GM12864 (cell line): ENCODE results near the gene TMEM196.

Experiments used
- DNase-seq: peaks from one replicate; pipeline ENCODE4 v3.0.0-alpha.2; 2011; ENCODE audit warnings: low read depth
- H3K4me3 ChIP-seq: 2 replicates; pipeline ENCODE4 v1.5.1; 2011; ENCODE audit warnings: mild to moderate bottlenecking, low read depth, low read length, control low read depth
- CTCF ChIP-seq: IDR thresholded peaks from 2 replicates; pipeline ENCODE4 v1.5.1; 2011; ENCODE audit warnings: low read depth, mild to moderate bottlenecking, moderate library complexity, low read length, control low read depth, inconsistent platforms; ENCODE audit errors: missing control alignments

TMEM196 gene

DNA sequence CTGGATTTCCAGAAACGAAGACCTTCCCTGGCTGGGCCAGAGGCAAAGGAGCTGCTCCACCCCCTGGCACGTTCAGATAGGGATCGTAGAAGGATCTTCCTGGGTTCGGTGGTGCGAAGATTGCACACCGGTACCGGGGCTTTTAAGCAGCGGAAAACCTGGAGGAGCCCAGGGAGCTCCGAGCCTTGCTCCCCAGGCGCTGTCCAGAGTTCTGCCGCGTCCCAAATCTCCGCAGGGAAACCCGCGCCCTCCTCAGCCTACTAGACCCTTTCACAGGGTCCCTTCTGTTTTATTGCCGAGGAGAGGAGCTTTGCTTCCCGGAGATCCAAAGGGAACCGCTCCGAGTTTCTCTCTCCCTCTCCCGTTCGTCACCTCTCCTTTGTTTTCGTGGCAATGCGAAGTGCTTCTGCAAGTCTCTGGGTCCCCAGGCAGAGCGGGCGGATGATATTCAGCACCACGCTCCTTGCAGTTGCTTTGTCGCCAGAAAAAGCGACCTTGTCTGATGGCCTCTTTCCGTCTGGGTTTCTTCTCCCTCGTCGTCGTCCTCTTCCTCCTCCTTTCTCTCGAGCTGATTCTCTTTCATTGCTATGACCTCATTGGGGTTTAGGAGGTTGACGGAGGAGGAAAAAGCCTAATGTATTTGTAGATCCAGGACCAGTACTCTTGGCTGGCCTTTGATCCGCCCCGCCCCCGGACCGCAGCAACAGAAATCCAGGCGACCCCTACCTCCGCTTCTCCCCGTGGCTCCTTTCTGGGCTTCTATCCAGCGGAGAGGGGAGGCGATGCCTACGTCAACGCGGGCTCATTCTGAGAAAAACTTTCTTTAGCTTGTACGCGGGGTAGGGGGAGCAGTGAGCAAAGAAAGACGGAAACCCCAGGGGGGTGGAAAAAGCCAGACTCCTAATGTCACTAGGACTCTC is at the start of gene TMEM196:
Gene TMEM196, minus strand, starts transcription at position 777 of the 920 bp plus-strand sequence. CDS start 921 bp downstream, outside the sequence.
- H3K4me3 ChIP-seq: no peak within 1 kb of the TSS
- no peak for DNase-seq
- no peak for TF ChIP-seq CTCF

DNA sequence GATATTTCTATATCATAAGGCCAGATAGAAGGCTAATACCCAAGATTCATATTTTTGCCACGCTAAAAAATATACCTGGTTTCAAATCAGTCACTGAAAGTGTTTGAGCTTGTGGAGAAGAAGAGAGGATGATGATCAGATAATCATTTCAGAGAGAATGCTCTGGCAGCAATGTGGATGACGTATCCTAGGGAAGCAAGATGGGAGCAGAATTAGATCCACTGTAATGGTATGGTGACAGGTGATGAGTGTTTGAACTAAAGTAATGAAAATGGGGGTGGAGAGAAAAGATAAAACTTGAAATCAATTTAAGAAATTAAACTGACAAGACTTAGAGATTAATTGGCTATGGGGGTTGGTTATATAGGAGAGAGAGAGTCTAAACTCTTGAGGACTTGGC is 42.7 kb upstream of the TMEM196 start:
- no peak overlapping the region for H3K4me3 ChIP-seq
- TF ChIP-seq CTCF: no peak
- no peak for DNase-seq

DNA sequence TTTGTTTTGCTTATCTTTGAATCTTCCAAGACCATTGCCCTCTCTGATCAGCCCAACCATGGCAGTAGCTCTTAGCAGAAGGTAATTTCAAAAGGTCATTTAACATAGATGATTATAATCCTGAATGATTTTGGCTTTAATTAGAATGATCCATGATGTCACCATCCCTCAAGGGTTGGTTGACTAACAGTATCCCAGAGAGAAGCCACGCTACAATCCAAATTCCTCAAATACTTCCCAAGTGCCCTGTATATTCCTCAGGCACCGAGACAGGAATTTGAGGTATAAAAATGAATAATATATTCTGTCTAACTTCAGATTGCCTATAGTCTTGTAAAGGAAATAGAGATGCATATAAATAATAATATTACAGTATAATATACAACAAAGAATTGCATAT is 42.1 kb upstream of the TMEM196 start:
- DNase-seq: no peak
- TF ChIP-seq CTCF: no peak
- no peak overlapping the region for H3K4me3 ChIP-seq

DNA sequence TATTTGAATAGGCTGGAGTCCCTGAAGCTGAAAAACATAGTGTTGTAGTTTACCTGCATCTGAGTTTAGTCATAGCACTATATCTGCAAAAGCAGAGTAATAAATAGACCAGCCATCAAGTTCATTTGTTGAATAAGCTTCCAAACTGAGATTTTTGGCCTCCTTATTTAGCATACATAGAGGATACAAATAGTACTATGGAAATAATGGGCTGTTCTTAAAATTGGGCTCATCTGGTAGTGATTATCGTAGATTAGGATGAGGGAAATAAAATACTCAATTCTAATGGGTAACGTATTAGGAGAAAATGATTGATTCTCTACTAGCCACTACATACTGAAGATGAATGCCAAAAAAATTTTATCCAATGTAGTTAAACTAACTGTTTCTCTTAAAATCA is 41.4 kb upstream of the TMEM196 start:
- H3K4me3 ChIP-seq: no peak overlapping the region
- TF ChIP-seq CTCF: no peak
- DNase-seq: no peak

- no peak overlapping the region for H3K4me3 ChIP-seq
- no peak for DNase-seq
- no peak for TF ChIP-seq CTCF
Observed at GRCh38 chr7:19811386-19811785, 38.0 kb upstream of the TMEM196 start.

GRCh38 chr7:19798986-19799385 is 25.6 kb upstream of the TMEM196 start:
- no peak for TF ChIP-seq CTCF
- no peak for DNase-seq
- H3K4me3 ChIP-seq: no peak overlapping the region

- no peak for TF ChIP-seq CTCF
- no peak overlapping the region for H3K4me3 ChIP-seq
- DNase-seq: no peak
Observed at GRCh38 chr7:19783541-19783940, 10.1 kb upstream of the TMEM196 start.
